ENCODE measurements around the gene PRDM16.
A peak's percentile ranks its signal among the peaks of the same experiment; 100 is the strongest.

PRDM16 gene

GRCh38 chr1:3319874-3320245 is 250.9 kb downstream of the PRDM16 start:
- peak; percentile 72 for TF ChIP-seq CTCF (IDR thresholded peaks at IDR 0.05; ENCODE audit: low read depth, low read length, missing control alignments)
- DNase-seq (ENCODE audit: low read depth), result peak; percentile 18
- H3K4me3 ChIP-seq (ENCODE audit: low read depth, low read length), result no peak overlapping the region

DNA sequence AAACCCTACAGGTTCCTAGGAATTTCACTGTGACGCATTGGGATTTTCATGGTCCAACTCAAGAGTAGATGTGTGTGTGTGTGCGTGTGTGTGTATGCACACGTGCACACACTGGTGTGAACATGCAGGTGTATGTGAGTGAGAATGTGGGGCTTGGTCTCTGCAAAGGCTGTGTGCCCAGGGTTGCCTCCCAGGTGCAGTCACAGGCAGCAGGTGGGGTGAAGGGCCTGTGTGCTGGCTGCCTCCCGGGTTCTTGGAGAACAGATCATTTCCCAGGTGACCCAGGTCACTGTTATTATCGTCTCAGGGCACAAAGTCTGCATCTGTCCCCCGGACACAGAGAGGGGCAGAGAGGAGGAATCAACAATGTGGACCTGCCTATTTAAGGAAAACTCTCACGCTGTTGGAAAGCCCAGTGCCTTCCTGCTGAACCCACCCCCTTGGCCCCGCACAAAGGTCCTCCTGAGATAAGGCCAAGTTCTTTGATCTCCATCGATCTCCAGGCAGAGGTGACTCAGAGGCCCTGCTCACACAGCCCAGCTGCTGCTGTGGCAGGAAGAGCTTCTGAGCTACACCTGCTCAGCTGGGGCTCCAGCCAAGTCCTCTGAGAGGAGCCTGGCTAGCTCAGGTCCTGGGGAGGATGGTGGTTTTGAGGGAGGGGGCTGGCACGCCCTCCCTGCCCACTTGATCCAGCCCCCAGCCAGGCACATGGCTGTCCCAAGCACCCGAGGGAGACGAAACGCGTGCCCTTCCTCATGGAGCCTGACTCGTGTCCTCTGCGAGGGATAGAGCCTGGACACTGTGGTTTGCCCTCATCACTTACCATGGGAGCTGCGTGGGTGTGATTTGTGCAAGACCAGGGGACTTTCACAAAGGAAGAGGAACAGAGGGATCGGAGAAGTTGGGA is 251.5 kb downstream of the PRDM16 start:
- no peak for TF ChIP-seq CTCF (IDR thresholded peaks at IDR 0.05; ENCODE audit: low read depth, low read length, missing control alignments)

DNA sequence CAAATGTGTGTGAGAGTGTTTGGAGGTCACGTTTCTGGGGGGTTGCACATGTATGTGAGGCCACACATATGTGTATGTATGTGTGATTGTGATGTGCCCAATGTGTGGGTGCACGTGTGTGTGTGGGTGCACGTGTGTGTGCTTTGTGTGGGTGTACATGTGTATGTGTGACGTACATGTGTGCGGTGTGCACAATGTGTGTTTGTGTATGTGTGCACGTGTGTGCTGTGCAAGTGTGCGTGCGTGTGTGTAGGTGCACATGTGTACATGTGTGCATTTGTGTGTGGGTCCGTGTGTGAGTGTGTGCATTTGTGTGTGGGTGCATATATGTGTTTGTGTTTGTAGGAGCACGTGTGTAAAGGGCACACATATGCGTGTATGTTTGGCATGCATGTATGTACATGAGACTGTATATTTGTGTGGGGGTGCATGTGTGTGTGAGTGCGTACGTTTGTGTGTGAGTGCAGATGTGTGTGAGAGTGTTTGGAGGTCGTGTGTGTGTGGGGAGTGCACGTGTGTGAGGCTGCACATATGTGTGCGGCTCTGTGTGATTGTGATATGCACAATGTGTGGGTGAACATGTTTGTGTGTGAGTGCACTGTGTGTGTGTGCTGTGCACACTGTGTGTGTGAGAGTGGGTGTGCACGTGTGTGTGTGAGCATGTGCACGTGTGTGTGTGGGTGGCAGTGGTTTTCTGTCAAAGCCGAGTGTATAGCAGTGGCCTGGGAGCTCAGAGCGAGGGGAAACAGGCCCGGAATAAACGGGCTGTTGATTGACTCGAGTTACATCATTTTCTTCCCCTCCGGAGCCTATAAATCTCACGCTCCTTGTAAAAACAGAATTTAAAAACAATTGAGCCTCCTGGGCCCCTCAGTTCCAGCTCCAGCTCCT is 252.8 kb downstream of the PRDM16 start:
- no peak for TF ChIP-seq CTCF (IDR thresholded peaks at IDR 0.05; ENCODE audit: low read depth, low read length, missing control alignments)
- DNase-seq (ENCODE audit: low read depth), result no peak
- no peak overlapping the region for H3K4me3 ChIP-seq (ENCODE audit: low read depth, low read length)

More for the DNA sequence above, 251.5 kb downstream of the PRDM16 start:
- DNase-seq (ENCODE audit: low read depth), result no peak
- H3K4me3 ChIP-seq (ENCODE audit: low read depth, low read length), result no peak overlapping the region

GRCh38 chr1:3322450-3323020 is 253.5 kb downstream of the PRDM16 start:
- no peak overlapping the region for H3K4me3 ChIP-seq (ENCODE audit: low read depth, low read length)
- no peak for DNase-seq (ENCODE audit: low read depth)
- TF ChIP-seq CTCF (IDR thresholded peaks at IDR 0.05; ENCODE audit: low read depth, low read length, missing control alignments), result no peak

DNA sequence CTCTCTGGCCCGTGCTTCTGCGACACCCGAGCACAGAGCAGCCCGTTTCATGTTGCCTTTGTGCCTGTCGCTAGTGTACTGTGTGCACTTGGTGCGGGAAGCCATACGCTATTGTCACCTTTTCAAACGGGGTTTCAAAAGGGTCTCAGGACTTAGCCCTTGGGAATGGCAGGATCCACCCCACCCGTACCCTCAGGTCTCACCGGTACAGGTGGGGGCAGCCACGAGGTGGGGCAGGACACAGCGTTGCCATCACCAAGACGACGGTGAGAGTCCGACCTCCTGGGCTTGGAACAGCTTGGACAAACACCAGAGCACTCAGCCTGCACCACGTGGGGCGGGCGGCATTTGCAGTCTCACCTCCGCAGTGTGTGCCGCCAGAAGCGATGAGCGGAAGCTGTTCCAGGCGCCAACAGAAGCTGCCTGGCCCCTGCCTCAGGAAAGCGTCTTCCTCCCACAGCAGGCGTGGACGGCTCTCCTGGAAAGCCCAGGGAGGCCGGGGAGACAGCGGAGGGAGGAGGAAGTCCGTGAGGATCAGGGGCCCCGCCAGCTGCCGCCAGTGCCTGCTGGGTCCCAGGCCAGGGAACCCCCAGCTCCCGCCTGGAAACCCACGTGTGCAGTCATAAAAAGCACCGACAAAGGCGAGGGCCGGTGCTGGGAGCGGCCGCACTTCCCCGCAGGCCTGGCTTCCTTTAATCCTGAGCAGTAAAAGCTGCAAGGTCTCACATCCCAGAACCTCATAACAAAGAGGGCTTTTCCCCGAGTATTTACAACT is 254.2 kb downstream of the PRDM16 start:
- no peak for TF ChIP-seq CTCF (IDR thresholded peaks at IDR 0.05; ENCODE audit: low read depth, low read length, missing control alignments)
- no peak overlapping the region for H3K4me3 ChIP-seq (ENCODE audit: low read depth, low read length)
- no peak for DNase-seq (ENCODE audit: low read depth)
